ENCODE results near the gene PORCN. TPM values are rescaled to one million over a fixed set of nuclear protein-coding genes. Genes with fewer than 3 reads are reported as not detected.
"Not testable (repeated sequence)": the region's sequence is repeated elsewhere in the genome, so short reads cannot be mapped to it uniquely, and the experiment has no call there.

The PORCN gene
- total RNA-seq, 1 donor from 2014 or later, result 6.0 TPM

DNA sequence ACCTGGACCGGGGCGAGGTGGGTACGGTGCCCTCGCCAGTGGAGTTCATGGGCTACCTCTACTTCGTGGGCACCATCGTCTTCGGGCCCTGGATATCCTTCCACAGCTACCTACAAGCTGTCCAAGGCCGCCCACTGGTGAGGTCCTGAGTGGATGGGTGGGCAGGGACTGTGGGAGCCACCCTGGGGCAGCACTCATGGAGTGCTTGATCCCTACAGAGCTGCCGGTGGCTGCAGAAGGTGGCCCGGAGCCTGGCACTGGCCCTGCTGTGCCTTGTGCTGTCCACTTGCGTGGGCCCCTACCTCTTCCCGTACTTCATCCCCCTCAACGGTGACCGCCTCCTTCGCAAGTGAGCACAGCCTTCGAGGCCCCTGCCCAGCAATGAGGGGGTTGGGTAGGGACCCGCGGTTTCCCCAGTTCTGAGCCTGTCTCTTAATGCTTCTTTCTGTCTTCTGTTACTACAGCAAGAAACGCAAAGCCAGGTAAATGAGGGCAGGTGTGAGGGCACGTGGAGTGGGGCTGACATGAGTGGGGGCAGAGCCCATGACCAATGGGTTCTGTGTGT, 3.7 kb downstream of the PORCN start:
- no peak for DNase-seq (ENCODE audit: low read depth in 2 of 2)

DNA sequence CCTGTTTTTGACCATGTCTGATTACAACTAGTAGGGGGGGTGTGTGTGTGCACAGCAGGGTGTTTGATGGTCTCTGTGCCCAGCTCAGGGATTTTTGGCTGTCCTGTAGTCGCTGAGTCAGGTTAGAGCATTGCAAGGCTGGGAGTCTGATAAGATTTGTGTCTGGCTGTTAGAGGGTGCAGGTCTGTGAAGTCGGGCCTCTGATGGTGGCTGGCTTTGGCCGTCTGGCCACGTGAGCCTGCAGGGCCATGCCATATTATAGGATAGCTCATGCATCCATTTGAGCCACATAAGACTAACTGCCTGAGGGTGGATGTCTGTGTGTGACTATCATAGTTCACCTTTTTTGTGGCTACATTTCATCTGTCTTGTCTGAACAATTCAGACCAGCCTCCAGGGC, 4.9 kb downstream of the PORCN start:
- DNase-seq (ENCODE audit: low read depth in 2 of 2), result no peak

DNA sequence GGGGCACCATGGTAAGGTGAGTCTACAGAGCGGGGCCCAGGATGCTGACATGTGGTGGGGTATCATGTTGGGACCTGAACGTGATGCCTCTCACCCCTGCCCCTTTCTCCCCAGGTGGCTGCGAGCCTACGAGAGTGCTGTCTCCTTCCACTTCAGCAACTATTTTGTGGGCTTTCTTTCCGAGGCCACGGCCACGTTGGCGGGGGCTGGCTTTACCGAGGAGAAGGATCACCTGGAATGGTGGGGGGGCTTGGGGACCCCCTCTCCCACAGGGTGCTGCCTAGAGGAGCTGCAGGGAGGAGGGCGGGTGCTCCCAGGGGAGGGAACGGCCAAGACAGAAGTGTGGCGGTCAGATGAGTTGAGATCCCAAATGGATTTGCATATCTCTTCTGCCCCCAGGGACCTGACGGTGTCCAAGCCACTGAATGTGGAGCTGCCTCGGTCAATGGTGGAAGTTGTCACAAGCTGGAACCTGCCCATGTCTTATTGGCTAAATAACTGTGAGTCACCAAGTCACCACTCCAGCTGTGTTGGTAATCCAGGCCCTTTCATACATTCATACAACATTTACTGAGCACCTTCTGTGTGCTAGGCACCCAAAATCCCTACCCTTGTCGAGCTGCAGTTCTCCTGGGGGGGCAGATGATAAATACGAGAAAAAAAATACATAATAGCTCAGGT, 5.5 kb downstream of the PORCN start:
- no peak for DNase-seq (ENCODE audit: low read depth in 2 of 2)

DNA sequence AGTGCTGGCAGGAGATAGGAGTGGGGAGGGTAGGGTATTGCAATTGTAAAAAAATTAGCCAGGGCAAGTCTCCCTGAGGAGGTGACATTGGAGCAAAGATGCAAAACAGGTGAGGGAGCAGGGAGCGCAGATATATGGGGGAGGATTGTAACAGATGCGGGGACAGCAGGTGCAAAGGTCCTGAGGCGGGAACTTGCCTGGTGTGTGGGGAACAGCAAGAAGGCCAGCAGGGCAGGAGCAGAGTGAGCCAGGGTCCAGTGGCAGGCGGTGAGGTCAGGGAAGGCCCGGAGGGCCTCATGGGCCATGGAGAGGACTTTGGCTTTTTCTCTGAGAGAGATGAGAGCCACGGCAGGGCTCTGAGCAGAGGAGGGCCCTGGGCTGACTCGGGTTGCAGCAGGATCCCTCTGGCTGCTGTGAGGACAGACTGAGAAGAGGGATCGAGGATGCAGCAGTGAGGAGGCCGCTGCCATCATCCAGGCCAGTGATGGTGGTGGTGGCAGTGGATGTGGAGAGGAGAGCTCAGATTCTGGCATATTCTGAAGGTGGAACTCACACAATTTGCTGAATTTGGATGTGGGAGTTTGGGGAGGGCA, 6.2 kb downstream of the PORCN start:
- no peak for DNase-seq (ENCODE audit: low read depth in 2 of 2)

DNA sequence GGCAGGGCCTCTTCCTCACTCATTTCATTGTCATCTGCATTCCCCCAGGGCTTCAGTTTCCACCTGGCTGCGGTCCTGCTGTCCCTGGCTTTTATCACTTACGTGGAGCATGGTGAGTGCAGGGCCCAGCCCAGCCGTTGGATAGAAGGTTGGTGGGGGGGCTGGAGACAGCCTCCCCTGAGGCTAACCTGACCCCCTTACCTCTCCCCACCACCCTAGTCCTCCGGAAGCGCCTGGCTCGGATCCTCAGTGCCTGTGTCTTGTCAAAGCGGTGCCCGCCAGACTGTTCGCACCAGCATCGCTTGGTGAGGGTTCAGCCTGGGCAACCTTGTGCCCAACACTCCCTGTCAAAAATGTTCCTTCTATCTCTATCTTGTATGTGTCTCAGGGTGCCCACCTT, 7.0 kb downstream of the PORCN start:
- DNase-seq (ENCODE audit: low read depth in 2 of 2), result no peak

DNA sequence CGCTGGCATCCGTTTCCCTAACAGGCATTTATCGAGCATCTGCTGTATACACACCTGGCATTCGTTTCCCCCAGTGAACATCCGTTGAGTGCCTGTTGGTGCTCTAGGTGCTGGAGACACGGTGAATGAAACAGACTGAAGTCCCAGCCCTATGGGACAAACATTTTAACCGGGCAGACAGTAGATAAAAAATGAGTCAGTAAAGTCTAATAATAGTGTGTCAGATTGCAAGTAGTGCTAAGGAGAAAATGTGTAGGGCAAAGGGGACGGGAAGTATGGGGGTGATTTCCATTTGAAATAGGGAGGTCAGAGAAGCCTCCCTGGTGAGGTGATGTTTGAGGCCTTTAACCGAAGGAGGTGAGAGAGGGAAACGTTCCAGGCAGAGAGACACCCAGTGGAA, 7.5 kb downstream of the PORCN start:
- no peak for DNase-seq (ENCODE audit: low read depth in 2 of 2)

DNA sequence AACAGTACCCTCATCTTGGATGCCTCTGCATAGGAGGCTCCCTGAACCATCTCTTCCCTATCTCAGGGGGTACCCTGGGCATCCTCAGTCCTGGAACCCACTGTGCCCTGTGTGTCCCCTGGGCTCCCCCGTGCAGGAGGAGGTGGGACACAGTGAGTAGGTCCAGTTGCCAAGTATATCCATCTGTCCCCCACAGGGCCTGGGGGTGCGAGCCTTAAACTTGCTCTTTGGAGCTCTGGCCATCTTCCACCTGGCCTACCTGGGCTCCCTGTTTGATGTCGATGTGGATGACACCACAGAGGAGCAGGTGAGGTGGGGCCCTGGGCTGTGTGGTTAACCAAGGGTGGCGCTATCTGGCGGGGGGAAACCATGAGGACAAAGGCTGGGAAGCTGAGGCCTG, 8.2 kb downstream of the PORCN start:
- no peak for DNase-seq (ENCODE audit: low read depth in 2 of 2)

DNA sequence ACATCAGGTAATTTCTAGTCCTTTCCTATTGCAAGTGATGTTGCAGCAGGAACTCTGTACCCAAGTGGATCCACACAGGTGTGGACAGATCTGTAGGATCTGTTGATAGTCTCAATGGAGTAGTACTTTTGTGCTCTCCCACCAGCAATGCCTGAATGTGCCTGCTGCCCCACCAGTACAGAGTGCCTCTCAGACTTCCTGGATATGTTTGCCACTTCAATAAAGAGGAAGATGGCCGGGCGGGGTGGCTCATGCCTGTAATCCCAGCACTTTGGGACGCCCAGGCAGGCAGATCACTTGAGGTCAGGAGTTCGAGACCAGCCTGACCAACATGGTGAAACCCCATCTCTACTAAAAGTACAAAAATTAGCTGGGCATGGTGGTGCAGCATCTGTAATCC, 10.7 kb downstream of the PORCN start:
- not testable (repeated sequence) for DNase-seq (ENCODE audit: low read depth in 2 of 2)

DNA sequence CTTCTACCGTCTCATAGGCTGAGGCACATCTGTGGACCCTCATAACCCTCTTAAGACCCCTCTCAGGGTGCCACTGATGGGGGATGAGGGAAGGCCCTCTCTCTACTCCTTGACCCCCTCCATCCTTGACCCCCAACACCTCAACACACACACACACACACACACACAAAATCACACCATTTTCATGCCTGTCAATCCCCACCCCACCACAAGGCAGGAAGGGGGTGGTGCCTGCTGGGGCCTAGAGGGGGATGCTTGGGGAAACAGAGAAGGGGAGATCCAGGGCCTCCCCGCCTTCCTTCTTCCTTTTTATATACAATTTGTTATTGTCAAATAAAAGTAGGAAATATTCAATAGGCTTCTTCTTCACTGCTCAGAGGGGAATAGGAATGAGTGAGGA, 11.7 kb downstream of the PORCN start:
- no peak for DNase-seq (ENCODE audit: low read depth in 2 of 2)

DNA sequence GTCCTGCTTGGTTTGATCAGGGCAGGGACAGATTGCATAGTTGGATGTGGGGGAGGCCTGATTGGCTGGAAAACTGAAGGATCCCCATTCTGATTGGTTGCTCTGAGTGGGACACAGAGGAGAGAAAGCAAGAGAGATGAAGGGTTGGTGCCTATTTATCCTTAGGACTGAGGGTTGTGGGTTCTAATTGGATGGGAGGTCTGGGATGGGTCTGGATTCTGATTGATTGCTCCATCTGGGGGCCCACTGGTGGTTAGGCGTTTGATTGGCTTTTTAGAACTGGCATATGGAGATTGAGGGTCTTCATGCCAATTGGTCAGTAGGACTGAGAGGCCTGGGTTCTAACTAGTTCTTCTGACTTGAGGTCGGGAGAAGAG, 12.2 kb downstream of the PORCN start:
- DNase-seq (ENCODE audit: low read depth in 2 of 2), result no peak

DNA sequence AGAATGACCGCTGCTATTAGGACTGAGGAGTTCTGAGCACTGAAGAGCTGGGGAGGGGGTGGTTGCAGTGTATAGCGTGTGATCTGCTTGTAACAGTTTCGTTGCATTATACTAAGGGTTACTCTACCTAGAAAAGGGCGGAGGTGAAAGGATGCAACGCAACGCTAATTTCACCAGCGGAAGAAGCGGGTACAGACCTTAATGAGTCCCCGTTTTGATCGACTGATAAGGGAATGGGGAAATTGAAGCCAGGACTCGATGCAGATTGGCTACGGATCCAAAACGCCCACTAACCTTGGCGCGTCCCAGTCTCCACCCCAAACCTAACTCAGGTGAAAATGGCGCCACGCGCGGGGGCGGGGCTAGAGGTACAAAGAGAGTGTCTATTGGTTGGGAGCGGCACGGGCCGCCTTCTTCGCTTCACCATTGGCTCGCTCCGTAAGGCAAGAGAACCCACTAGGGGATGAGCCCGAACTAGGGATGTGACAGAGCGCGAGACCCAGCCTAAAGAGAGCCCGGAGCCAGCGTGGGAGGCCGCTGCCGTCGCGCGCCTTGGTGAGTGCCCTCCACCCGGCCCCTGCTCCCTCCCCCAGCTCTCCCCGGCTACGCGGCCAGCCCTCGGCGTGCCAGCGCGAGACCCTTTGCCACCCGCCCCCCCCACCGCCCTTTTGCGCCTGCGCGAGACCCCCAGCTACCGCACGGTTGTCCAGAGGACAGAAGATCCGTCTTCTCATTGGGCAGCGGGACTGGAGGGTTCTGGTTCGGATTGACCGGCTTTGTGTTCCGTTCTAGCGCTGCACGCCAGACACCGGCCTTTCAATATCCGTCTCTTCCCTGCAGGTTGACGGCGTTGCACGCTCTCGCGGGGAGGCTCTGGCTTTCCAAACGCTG, 12.8 kb downstream of the PORCN start, which contains the start of gene EBP:
EBP (plus strand) TSS at position 456 of the 891 bp plus-strand sequence. CDS start 1,964 bp downstream, outside the sequence.
- peak; percentile 80 to 88 for DNase-seq (ENCODE audit: low read depth in 2 of 2)

DNA sequence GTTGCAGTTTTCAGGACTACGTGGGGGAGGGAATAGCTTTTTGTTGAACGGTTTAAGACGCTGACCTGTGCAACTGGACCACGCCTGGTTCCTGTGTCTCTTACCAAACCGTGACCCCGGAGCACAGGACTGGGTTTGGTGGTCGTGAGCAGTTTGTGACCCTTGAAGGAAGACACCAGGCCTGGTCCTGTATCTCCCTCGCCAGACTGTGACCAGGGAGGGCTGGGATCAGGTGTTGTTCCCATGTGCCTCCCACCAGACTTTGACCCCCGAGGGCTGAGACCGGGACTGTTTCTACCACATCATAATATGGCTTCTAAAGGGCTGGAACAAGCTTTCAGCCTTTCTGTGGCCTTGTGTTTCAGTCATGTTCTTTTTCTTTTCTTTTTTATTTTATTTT, 13.5 kb downstream of the PORCN start:
- DNase-seq (ENCODE audit: low read depth in 2 of 2), result no peak

DNA sequence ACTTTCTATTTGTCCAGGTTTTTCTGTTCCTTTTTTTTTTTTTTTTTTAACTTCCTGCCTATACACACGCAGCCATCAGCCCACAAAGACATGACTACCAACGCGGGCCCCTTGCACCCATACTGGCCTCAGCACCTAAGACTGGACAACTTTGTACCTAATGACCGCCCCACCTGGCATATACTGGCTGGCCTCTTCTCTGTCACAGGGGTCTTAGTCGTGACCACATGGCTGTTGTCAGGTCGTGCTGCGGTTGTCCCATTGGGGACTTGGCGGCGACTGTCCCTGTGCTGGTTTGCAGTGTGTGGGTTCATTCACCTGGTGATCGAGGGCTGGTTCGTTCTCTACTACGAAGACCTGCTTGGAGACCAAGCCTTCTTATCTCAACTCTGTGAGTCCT, 14.9 kb downstream of the PORCN start:
- no peak for DNase-seq (ENCODE audit: low read depth in 2 of 2)

DNA sequence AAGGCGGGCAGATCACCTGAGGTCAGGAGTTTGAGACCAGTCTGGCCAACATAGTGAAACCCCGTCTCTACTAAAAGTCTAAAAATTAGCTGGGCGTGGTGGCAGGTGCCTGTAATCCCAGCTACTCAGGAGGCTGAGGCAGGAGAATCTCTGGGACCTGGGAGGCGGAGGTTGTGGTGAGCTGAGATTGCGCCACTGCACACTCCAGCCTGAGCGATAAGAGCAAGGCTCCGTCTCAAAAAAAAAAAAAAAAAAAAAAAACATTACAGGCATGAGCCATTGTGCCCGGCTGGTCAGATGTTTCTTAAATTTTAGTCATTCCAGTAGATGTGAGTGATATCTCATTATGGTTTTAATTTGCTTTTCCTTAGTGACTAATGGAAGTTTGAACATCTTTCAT, 17.1 kb downstream of the PORCN start:
- DNase-seq (ENCODE audit: low read depth in 2 of 2), result not testable (repeated sequence)

DNA sequence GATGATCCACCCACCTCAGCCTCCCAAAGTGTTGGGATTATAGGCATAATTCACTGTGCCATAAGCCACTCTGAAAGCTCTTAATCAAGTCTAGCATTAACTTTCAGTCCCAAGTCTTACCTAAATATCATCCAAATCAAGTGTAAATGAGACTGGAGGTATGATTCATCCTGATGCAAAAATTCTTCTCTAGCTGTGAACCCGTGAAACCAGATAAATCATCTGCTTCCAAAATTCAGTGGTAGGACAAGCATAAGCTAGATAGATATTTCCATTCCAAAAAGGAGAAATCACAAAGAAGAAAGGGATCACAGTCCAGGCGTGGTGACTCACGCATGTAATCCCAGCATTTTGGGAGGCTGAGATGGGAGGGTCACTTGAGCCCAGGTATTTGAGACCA, 21.9 kb downstream of the PORCN start:
- no peak for DNase-seq (ENCODE audit: low read depth in 2 of 2)

DNA sequence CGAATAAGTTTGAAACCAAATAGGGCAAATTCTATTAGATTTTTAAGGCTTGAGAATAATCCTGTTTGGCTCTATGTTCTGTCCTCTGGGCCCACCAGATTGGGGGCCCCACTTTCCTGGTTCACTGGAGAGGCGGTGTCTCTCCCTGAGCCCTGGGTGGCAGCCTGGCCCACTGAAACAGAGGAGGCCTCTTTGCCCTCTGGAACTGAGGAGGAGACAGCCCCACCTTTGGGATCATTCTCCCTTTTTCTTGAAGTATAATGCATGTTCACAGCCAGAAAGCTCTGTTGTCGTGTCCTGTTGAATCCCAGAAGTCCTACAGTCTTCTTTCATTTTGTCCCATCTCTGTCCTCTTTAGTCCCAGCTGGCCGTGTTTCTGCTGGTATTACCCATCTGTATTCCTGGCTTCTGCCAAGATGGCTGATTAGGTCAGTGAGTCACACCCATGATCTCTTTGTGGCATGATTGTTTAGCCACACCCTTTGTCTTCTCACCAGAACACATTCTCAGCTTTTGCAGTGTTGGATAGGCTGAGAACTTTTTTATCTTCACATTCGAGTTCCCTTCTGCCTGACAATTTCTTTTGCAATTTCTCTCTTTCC, 22.7 kb downstream of the PORCN start:
- peak in 1 of 2 donors; percentile 49 for DNase-seq (ENCODE audit: low read depth in 2 of 2)

DNA sequence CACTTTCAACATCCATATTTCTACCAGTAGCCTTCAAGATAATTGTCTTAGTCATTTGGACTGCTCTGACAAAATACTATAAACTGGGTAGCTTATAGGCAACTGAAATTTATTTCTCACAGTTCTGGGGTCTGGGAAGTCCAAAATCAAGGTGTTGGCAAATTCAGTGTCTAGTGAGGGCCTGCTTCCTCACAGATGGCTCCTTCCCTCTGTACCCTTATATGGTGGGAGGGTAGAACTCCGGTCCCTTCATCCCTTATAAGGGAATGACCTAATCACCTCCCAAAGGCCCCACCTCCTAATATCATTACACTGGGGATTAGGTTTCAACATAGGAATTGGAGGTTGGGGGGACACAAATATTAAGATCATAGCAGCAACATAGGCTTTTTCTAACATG, 23.4 kb downstream of the PORCN start:
- no peak for DNase-seq (ENCODE audit: low read depth in 2 of 2)

DNA sequence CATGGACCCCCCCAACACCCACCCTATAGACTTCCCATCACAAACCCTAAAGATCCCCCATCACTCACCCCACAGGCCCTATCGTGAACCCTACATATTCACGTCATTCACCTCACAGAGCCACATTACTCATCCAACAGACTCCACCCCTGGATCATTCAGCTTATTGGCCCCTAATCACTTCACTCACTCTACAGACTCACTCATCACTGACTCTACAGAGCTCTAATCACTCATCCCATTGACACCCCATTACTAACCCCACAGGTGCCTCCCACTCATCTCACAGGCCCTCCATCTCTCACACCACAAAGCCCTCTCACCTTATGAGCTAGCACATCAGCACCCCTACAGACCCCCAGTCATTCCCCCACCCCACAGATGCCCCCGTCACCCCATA, 24.4 kb downstream of the PORCN start:
- DNase-seq (ENCODE audit: low read depth in 2 of 2), result no peak

DNA sequence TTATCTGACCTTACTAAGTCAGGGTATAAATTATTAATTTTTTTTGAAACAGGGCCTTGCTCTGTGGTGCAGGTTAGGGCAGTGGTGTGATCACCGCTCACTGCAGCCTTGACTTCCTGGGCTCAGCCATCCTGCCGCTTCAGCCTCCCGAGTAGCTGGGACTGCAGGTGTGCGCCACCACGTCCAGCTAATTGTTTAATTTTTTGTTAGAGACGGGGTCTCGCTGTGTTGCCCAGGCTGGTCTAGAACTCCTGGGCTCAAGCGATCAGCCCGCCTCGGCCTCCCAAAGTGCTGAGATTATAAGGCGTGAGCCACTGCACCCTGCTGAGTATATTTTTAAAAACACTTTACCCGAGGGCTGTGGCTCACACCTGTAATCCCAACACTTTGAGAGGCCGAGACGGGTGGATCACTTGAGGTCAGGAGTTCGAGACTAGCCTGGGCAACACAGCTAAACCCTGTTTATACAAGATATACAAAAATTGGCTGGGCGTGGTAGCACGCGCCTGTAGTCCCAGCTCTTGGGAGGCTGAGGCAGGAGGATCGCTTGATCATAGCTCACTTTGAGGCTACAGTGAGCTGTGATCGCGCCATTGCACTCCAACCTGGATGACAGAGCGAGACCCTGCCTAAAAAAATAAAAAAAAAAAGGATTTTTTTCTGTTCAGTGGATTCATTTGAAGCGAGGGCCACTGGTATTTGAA, 30.0 kb downstream of the PORCN start:
- DNase-seq (ENCODE audit: low read depth in 2 of 2), result no peak

DNA sequence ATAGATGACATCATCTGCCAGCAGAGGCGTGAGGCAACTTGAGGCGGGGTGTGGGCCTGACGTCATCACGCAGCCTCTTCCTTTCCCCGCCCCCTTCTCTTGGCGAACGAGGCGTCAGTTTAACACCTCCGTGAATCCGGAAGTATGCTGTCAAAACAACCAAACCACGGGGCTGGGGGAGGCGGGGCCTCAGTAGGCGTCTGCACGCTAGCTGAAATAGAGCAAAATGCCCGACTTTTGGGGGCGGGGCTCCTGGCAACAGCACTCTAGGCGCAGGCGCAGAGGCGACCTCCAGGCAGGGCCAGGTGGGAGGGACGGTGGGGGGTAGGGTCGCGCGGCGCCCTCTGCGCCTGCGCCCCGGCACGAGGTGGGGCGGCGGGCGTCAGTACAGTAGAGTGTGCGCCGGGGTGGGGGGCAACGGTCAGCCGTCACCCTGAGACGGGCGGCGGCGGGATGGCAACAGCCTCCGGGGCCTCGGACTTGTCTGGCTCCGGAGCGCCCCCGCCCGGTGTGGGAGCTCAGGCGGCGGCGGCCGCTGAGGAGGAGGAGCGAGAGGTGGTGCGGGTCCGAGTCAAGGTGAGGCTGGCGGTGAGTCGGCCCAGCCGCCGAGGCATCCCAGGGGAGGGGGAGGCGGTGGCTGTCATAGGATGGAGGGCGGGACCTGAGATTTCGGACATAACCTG, 30.7 kb downstream of the PORCN start, which contains the start of gene TBC1D25:
TBC1D25 (plus strand) TSS at position 370 of the 683 bp plus-strand sequence; CDS start at position 454, 84 bp downstream.
- peak; percentile 98 to 99 for DNase-seq (ENCODE audit: low read depth in 2 of 2)

Data from lung microvascular endothelial cell (primary cell).